HG03520 (cell line): Measurements from ENCODE around the gene NFKB1.
"Not testable (repeated sequence)": the region's sequence is repeated elsewhere in the genome, so short reads cannot be mapped to it uniquely, and the experiment has no call there.

Experiments
- ATAC-seq: cut with Tn5 transposase; IDR thresholded peaks from one replicate; pipeline ENCODE4 v1.9.1; 2021; ENCODE audit warnings: mild to moderate bottlenecking, moderate library complexity; ENCODE audit not compliant: unreplicated experiment

Gene NFKB1, protein sequence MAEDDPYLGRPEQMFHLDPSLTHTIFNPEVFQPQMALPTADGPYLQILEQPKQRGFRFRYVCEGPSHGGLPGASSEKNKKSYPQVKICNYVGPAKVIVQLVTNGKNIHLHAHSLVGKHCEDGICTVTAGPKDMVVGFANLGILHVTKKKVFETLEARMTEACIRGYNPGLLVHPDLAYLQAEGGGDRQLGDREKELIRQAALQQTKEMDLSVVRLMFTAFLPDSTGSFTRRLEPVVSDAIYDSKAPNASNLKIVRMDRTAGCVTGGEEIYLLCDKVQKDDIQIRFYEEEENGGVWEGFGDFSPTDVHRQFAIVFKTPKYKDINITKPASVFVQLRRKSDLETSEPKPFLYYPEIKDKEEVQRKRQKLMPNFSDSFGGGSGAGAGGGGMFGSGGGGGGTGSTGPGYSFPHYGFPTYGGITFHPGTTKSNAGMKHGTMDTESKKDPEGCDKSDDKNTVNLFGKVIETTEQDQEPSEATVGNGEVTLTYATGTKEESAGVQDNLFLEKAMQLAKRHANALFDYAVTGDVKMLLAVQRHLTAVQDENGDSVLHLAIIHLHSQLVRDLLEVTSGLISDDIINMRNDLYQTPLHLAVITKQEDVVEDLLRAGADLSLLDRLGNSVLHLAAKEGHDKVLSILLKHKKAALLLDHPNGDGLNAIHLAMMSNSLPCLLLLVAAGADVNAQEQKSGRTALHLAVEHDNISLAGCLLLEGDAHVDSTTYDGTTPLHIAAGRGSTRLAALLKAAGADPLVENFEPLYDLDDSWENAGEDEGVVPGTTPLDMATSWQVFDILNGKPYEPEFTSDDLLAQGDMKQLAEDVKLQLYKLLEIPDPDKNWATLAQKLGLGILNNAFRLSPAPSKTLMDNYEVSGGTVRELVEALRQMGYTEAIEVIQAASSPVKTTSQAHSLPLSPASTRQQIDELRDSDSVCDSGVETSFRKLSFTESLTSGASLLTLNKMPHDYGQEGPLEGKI

DNA sequence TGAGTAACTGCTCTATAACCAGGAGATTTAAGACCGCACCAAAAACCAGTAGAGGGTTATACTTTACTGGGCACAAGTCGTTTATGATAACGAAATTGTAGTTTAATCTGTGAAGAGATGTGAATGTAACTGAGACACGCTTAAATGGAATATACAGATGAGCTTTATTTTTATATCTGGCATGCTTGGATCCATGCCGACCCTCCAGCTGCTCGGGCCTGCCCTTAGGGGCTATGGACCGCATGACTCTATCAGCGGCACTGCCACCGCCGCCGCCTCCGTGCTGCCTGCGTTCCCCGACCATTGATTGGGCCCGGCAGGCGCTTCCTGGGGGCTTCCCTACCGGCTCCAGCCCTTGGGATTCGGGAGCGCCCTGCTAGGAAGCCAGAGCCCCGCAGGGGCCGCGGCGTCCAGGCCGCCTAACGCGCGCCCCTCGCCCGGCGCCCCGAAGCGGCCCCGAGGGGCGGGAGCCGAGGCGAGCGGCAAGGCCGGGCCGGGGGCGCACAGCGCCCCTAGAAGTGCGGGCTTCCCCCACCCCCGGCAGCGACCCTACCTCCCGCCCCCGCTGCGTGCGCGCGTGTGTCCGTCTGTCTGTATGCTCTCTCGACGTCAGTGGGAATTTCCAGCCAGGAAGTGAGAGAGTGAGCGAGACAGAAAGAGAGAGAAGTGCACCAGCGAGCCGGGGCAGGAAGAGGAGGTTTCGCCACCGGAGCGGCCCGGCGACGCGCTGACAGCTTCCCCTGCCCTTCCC, at the start of gene NFKB1:
NFKB1 (plus strand) TSS at position 664 of the 751 bp plus-strand sequence. CDS start 24,160 bp downstream, outside the sequence.
- peak; percentile 45 for ATAC-seq

DNA sequence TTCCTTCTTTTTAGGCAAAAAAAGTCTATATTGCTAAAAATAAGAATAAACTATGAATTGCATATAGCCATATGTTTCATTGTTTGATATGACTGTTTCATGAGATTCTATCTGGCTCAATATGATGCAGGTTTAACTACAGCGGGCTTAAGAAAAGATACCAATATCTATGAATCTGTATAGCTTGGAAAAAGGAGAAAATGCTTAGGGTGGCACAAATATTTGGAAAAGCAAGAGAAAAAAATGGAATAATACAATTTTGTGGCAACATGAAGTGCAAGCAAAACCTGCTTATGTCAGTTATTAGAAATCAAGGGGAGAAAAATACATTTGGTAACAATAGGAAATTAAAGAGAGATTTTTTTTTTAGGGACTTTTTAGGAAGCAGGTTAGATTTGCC, 48.3 kb upstream of the NFKB1 start:
- ATAC-seq: no peak

DNA sequence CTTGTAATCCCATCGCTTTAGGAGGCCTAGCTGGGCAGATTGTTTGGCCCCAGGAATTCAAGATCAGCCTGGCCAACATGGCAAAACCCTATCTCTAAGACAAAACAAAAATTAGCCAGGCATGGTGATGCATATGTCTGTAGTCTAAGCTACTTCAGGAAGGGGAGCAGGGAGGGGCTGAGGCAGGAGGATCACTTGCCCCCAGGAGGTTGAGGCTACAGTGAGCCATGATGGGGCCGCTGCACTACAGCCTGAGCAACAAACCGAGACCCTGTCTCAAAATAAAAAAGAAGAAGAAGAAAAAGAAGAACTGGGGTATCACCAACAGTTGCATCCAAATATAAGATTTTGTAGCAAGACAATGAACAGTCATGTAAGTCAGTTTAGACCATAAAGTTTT, 47.3 kb upstream of the NFKB1 start:
- ATAC-seq: no peak

DNA sequence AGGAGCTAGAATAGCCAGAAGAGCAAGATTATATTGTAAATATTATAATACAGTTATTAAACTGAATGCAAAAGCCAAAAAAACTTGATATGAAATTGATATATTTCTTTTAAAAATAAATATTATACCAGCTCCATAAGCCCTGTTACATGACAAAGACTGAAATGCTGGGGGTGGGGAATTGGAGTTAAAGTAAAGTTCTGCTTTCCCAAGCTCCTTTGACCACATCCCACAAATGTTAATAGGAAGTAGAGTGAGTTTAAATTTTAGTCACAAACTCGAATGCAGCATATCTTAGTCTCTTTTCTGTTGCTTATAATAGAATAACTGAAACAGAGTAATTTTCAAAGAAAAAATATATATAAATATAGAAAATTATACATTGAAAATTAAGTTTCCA, 46.9 kb upstream of the NFKB1 start:
- ATAC-seq: no peak

DNA sequence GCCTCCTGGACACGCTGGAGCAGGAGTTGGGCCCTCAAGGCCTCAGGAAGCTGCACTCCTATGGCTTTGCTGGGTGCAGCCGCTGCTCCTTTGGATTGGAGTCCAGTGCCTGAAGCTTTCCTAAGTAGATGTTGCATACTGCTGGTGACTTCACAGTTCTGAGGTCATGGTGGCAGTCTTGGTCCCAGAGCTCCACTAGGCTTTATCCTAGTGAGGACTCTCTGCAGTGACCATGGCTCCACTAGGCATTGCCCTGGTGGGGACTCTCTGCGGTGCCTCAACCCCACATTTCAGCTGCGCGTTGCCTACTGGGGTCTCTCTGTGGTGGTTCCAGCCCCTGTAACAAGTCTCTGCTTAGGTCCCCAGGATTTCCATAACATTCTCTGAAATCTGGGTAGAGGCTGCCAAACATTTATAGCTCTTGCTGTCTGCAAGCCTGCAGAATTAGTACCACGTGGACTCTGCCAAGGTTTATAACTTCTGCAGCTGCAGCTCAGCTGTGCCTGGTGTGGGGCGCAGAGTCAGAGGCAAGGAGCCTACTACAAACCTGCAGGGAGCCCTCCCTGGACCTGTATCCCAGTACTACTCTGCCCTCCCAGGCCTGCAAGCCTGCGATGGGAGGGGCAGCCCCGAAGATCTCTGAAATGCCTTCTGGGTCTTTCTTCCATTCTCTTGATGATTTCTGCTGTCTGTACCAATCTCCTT, 46.0 kb upstream of the NFKB1 start:
- no peak for ATAC-seq

DNA sequence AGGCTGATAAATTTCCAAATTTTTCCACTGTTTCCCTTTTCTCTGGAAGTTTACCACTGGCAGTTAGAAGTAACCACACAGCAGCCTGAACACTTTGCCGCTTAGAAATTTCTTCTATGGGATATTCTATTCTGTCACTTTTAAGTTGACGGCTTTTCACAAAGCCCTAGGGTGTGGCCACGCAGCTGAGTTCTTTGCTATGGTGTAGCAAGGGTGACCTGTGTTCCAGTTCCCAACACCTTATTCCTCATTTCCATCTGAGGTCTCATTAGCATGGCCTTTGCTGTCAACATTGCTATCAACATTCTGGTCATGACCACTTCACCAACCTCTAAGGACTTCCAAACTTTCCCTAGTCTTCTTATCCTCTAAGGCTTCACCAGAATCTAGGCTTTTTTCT, 45.4 kb upstream of the NFKB1 start:
- ATAC-seq: no peak

DNA sequence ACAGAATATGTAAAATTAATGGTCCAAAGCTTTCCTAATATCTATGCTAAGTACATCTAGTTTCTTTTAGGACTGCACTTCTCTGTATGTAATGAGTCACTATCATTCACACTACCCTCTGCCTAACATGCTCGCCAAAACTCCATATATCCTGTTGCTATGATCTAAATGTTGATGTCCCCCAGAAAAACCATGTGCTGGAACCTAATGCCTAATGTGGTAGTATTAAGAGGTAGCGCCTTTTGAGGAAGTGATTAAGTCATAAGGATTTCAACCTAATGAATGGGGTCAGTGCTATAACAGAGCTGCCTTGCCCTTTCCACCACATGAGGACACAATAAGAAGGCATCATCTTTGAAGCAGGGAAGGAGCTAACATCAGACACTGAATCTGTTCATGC, 34.9 kb upstream of the NFKB1 start:
- no peak for ATAC-seq

DNA sequence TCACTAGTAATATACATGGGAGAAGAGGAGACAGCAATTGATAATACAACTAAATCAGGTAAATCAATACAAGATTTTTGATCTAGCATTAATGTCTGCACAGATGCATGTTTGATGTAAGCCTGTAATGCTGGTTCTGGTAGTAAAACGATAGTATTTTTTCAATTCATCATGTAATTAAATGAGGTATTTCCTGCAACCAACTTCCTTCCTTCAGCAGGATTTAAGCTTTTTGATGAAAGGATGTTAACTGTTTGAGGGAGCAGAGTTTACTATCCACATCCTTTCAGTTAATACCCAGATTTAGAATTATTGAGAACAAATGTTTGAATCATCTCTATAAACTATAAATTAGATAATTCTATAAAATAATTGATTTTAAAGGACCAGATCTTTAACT, 31.4 kb upstream of the NFKB1 start:
- no peak for ATAC-seq

DNA sequence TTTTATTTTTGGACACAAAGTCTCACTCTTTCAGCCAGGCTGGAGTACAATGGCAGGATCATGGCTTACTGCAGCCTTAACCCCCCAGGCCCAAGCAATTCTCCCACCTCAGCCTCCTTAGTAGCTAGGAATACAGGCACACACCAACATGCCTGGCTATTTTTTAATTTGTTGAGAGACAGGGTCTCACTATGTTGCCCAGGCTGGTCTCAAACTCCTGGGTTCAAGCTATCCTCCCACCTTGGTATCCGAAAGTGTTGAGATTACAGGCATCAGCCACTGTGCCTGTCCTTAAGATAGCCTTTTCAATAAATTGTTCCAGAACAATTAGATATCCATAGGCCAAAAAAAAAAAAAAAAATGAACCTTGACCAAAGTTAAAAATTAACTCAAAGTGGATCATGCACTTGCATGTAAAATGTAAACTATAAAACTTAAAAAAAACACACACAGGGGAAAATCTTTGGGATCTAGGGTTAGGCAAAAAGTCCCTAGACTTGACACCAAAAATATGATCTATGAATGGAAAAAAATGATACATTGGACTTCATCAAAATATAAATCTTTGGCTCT, 28.6 kb upstream of the NFKB1 start:
- no peak for ATAC-seq

DNA sequence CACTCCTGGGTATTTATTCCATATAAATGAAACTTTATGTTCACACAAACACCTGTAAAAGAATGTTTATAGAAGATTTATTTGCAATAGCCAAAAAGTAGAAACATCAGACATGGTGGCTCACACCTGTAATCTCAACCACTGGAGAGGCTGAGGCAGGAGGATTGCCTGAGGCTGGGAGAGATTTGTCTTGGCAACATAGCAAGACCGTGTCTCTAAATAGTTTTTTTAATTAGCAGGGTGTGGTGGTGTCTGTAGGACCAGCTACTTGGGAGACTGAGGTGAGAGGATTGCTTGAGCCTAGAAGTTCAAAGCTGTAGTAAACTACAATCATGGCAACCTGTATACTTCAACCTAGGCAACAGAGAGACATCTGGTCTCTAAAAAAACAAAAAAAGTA, 27.7 kb upstream of the NFKB1 start:
- no peak for ATAC-seq

DNA sequence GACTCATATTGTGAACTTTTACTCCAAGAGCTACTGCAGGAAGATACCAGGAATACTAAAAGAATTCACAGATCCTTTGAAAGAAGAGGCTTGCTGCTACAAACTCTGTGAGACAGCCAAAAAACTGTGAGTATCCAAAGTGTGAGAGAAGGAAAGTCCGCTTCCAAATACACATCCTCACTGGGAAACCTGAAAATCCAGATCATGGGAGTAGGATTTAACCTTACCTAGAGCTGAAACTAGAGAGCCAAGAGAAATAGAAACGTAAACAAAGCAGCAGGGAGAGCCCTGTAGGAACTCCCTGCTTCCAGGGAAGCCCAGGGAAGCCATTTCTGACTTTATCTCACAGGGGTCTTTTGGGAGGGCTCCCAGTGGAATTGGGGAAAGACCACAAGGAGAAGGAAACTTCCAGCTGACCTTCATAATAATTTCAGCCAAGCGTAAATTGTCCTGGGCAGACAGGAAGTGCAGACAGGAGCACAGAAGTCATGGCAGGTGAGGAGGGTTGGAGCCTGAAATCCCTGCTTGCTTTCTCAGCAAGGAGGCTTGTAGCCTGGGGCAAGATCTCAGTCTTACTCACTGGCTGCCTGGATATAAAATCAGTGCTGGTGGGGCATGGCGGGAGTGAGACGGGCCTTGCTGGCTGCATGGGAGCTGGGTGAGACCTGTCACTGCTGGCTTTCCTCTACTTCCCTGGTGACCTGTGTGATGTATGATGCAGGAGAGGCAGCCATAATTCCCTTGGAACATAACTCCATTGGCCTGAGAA, 26.2 kb upstream of the NFKB1 start:
- ATAC-seq: no peak

DNA sequence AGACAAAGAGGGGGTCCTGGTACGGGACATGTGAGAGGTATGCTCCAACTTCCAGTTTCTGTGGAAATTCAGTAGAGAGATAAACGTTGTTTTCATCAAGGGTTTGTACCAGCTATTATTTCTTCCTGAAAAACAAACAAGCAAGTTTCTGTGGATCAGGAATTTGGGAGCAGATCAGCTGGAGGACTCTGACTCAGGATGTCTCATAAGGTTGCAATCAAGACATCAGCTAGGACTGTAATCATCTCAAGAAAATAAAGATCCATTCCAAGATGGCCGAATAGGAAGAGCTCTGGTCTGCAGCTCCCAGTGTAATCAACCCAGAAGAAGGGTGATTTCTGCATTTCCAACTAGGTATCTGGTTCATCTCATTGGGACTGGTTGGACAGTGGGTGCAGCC, 23.5 kb upstream of the NFKB1 start:
- no peak for ATAC-seq

DNA sequence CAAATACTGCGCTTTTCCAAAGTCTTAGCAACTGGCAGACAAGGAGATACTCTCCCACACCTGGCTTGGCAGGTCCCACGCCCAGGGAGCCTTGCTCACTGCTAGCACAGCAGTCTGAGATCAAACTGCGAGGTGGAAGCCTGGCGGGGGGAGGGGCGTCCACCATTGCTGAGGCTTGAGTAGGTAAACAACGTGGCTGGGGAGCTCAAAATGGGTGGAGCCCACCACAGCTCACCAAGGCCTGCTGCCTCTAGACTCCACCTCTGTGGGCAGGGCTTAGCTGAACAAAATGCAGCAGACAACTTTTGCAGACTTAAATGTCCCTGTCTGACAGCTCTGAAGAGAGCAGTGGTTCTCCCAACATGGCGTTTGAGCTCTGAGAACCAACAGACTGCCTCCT, 23.0 kb upstream of the NFKB1 start:
- ATAC-seq: no peak

DNA sequence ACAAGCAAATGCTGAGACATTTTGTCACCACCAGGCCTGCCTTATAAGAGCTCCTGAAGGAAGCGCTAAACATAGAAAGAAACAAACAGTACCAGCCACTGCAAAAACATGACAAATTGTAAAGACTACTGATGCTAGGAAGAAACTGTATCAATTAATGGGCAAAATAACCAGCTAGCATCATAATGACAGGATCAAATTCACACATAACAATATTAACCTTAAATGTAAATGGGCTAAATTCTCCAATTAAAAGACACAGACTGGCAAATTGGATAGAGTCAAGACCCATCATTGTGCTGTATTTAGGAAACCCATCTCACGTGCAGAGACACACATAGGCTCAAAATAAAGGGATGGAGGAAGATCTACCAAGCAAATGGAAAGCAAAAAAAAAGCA, 21.3 kb upstream of the NFKB1 start:
- not testable (repeated sequence) for ATAC-seq

DNA sequence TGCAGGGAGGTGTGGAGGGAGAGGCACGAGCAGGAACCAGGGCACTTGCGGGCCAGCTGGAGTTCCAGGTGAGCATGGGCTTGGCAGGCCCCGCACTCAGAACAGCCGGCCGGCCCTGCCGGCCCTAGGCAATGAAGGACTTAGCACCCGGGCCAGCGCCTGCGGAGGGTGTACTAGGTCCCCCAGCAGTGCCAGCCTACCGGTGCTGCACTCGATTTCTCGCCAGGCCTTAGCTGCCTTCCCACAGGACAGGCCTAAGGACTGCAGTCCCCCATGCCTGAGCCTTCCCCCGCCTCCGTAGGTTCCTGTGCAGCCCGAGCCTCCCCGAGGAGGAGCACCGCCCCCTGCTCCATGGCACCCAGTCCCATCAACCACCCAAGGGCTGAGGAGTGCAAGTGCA, 18.0 kb upstream of the NFKB1 start:
- no peak for ATAC-seq

DNA sequence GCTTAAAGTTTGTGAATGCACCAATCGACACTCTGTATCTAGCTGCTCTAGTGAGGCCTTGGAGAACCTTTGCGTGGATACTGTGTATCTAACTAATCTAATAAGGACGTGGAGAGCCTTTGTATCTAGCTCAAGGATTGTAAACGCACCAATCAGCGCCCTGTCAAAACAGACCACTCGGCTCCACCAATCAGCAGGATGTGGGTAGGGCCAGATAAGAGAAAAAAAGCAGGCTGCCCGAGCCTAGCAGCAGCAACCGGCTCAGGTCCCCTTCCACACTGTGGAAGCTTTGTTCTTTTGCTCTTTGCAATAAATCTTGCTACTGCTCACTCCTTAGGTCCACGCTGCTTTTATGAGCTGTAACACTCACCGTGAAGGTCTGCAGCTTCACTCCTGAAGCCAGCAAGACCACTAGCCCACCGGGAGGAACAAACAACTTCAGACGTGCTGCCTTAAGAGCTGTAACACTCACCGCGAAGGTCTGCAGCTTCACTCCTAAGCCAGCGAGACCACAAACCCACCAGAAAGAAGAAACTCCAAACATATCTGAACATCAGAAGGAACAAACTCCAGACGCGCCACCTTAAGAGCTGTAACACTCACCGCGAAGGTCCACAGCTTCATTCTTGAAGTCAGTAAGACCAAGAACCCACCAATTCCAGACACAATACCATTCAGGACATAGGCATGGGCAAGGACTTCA, 17.0 kb upstream of the NFKB1 start:
- ATAC-seq: not testable (repeated sequence)

DNA sequence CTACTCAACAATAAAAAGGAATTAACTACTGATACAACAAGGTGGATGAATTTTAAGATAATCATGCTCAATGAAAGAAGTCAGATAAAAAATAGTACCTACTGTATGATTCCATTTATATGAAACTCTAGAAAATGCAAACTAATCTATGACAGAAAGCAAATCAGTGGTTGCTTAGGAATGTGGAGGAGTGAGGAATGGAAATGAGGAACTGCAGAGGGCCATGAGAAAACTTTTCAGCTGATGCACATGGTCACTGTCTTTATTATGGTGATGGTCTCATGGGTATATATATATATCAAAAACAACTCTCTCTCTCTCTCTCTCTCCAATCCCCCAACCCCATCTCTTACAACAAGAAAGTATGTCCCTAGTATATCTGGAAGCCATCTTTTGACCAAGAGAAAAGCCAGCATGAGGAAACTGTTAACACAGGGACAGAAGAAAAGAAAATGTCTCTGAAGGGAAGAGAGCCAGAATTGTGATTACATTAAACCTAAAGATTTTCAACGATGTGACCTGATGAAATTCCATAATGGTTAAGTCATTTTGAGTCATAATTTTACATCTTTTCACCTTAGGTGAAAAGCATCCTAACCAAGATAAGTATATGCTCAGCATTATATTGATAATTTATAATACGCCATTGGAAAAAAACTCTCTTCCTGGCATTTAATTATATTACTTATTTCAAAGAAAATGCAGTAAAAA, 8.5 kb upstream of the NFKB1 start:
- ATAC-seq: no peak

DNA sequence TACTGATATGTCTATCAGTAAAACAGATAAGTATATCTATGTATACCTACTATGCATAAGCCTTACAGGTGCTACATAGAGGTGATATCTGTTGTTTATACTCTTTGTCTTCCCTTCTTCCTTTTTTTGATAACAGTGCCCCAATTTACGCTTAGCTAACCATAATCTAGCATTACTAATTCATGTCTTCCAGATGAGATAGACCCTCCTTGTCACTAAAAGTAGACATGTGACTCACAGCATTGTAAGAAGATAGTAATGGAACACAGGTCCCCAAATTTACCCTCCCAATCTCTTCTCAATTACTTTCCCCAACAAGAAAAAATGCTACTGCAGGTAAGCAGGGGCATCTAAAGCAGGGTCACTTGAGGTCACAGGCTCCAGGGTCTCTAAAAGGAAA, 7.9 kb upstream of the NFKB1 start:
- ATAC-seq: no peak
